GM18505 (cell line): ENCODE results near the gene ITCH.
"Not testable (repeated sequence)": the region's sequence is repeated elsewhere in the genome, so short reads cannot be mapped to it uniquely, and the experiment has no call there.

Source experiments
- ATAC-seq: cut with Tn5 transposase; IDR thresholded peaks from one replicate; pipeline ENCODE4 v1.9.1; 2021; ENCODE audit not compliant: unreplicated experiment
- POLR2A ChIP-seq: IDR thresholded peaks from 4 replicates; pipeline ENCODE4 v1.6.1; 2011; ENCODE audit warnings: borderline replicate concordance; ENCODE audit not compliant: insufficient read depth, insufficient read length; ENCODE audit errors: extremely low read depth

The ITCH gene

DNA sequence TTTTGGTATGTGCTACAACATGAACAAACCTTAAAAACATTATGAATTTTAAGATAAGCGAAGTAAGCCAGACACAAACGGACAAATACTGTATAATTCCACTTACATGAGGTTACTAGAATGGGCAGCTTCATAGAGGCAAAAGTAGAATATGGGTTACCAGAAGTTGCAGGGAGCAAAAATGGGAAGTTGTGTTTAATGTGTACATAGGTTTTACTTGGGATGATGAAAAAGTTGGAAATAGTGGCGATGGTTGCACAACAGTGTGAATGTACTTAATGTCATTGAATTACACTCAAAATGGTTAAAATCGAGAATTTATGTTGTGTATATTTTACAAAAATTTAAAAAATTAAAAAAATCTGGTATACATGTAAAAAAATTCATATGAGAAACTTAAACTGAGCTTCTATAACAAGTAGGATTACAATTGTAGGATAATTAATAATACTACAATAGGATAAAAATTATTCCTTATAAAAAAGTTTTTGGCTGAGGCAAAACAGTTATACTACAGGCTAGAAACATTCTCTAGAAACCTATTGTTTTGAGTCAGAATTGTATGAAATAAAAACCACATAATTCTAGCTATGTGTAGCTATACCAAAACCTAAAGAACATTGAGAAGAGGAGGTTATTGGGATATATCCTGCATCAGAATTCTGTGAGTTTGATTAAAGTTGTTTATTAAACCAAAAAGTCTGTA is 128.3 kb downstream of the ITCH start:
- ATAC-seq: no peak
- TF ChIP-seq POLR2A: no peak

DNA sequence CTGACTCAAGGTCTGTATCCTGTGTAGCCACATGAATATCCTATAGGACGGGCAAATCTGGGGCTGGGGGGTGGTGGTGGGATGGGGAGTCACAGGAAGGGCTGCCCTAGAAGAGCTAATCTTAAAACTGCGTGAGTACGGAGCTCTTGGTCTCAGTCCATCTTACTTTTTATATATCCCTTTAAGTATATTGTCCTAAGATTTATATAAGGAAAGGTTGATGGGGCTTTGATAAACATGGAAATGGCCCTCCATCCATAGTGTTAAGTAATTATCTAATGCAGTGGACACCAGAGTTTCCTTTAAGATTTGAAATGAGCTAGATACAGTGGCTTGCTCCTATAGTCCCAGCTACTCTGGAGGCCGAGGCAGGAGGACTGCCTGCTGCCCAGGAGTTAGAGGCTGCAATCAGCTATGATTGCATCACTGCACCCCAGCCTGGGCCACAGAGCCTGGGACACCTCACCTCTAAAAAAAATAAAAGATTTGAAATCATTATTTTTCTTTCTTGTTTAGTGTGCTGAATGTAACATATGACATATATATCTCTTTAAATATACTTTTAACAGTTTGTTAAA is 128.9 kb downstream of the ITCH start:
- no peak for TF ChIP-seq POLR2A
- ATAC-seq: no peak

- ATAC-seq: no peak
- no peak for TF ChIP-seq POLR2A
These were observed 130.6 kb downstream of the ITCH start for GRCh38 chr20:34493646-34494045.

- ATAC-seq: no peak
These were observed 132.2 kb downstream of the ITCH start for GRCh38 chr20:34495307-34495706.

GRCh38 chr20:34495916-34496315 is 132.8 kb downstream of the ITCH start:
- TF ChIP-seq POLR2A: no peak
- no peak for ATAC-seq

More at GRCh38 chr20:34495307-34495706, 132.2 kb downstream of the ITCH start:
- no peak for TF ChIP-seq POLR2A

GRCh38 chr20:34497596-34497995 is 134.5 kb downstream of the ITCH start:
- not testable (repeated sequence) for ATAC-seq

- no peak for ATAC-seq
- no peak for TF ChIP-seq POLR2A
These were observed 137.8 kb downstream of the ITCH start for GRCh38 chr20:34500823-34501222.

DNA sequence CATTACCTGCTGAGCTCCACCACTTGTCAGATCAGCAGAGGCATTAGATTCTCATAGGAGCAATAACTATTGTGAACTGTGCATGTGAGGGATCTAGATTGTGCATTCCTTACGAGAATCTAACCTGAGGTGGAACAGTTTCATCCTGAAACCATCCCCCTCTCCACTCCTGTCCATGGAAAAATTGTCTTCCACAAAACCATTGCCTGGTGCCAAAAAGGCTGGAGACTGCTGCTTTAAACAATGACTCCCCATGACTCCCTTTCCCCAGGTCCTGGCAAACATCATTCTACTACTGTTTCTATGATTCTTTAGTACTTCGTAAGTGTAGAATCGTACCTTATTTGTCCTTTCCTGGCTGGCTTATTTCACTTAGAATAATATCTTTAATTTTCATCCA is 143.4 kb downstream of the ITCH start:
- no peak for ATAC-seq

DNA sequence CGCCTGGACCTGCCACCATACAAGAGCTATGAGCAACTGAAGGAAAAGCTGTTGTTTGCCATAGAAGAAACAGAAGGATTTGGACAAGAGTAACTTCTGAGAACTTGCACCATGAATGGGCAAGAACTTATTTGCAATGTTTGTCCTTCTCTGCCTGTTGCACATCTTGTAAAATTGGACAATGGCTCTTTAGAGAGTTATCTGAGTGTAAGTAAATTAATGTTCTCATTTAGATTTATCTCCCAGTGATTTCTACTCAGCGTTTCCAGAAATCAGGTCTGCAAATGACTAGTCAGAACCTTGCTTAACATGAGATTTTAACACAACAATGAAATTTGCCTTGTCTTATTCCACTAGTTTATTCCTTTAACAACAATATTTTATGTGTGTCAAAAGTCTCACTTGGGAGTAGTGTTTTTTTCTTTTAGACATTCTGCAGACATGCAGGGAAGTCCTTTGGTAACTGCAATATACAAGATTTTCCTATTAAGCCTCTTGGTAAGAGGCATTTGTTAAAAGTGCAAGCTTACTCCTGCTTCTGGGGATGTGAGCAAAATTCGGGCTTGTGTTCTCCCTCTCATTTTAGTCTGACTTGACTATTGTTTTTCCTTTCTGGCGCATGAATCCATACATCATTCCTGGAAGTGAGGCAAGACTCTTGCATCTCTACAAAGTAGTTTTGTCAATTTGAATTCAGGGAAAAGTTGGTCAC is 144.8 kb downstream of the ITCH start:
- ATAC-seq: no peak
- TF ChIP-seq POLR2A: no peak

More for the DNA sequence above, 143.4 kb downstream of the ITCH start:
- TF ChIP-seq POLR2A: no peak

- TF ChIP-seq POLR2A: no peak
- no peak for ATAC-seq
These were observed 147.5 kb downstream of the ITCH start for GRCh38 chr20:34510575-34510974.

DNA sequence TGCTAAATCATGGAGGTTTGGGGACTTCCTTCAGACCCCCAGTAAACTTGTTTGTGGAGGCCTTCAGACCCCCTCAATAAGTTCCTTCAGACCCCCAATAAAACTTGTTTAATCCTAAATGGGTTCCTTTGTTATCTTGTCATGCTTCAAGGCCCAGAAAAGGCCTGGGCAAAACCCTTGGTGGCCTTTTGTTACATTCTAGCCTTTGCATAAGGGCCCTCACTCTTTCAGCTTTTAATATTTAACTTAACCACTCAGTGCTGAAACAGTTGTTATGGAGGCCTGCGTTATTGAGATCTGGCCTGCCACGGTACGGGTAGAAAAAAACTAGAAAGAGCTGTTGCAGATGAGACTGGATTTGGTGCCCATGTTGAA is 148.8 kb downstream of the ITCH start:
- ATAC-seq: no peak
- no peak for TF ChIP-seq POLR2A

GRCh38 chr20:34512266-34512954 is 149.3 kb downstream of the ITCH start:
- TF ChIP-seq POLR2A: no peak
- no peak for ATAC-seq

DNA sequence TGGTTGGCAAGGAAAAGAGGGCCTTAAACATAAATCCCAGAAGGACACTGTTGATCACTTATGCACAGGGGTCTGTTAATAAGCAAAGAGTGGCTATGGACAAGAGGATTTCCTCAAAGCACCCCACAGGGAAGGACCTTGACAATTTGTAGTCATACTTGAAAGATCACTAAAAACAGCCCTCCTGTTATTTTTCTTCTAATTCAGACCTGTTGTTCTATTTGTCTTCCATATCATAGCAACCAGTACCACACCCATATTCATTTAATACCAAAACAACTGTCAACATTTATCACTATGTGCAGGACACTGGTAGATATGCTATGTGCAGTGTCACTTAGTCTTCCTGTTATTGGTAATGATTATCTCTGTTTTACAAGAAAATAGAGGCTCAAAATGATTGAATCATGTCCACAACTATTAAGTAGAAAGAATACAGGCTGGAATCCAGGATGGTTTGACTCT is 149.9 kb downstream of the ITCH start:
- ATAC-seq: no peak
- TF ChIP-seq POLR2A: no peak

GRCh38 chr20:34514034-34514433 is 151.0 kb downstream of the ITCH start:
- not testable (repeated sequence) for ATAC-seq
